ENCODE measurements around the gene PPP1R3C.

The PPP1R3C gene

DNA sequence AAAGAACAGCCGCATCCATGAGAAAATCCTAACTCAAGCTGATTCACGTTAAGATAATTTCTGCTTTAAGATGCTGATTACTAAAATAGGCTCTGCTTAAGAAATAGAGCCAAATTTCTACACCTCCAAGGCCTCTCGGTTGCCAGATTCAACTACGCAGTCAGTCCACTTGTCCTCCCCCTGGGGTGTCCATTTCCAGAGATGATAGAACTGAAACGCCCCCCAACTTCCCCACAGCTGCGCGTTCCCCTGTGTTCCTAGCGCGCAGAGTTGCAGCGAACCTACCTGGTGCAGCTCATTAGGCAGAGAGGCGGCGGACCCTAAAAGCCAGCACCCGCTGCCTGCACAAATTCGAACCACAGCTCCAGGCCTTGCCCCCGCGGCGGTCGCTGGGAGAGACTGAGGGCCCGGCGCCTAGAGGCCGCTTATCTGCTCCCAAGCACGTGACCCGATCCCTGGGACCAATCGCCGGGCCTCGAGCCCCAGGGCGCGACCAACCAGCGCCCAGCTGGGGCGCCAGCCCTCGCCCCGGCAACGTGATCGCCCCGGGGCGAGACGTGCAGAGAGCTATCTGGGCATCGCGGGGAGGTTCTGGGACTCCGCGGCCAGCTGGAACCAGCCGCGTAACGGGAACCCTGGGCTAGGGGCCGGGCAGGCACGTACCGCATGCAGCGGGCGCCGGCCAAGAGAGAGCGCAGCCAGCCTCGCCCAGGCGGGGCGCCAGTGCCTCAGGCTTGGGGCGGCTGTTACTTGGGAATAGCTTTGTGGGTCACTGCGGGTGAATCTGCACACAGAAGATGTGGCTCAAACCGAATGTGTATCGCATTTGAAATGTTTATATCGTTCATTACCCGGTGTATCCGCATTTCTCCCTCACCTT lies at the start of gene PPP1R3C:
PPP1R3C (minus strand) TSS at position 401 of the 880 bp plus-strand sequence; CDS start at position 299, 102 bp downstream.
- peak; percentile 43 for DNase-seq

DNA sequence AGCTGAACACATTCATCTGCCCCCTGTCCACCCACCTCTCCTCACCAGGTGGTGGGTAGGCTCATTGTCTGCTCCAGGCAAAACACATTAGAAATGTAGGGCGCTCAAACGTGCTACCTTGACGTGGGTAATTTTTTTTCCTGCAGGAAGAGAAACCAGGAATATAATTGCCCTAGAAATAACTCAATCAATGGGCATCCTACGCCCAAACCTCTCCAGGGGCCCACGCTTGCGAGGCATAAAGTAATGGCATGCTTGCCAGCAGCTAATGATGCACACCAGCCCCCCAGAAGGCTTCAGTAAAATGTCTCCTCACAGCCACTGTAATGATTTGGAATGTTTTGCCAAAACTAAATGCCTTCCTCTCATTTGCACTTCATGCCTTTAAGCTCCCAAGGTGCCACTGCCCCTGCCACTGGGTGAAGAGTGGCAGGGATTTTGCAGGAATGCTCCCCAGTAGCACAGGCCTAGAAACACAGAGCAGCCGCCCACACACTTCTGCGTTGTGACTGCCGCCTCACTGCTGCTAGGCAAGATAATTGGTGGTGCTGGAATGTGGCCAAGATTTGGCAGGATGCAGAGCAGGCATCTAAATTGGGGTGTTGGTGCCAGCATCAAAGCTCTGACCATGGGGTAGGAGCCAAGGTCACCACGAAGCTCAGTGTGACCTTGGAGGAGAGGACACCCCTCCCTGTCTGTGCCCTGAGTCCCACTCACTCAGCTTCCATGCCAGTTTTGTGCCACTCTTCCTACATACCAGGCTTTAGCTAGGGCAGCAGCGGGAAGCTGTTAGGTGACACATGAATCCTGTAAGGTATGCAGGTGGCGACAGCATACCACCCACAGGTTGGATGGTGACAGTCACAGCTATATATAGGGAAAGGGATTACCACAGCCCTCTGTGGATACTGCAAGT lies 48.7 kb upstream of the PPP1R3C start:
- DNase-seq = no peak

DNA sequence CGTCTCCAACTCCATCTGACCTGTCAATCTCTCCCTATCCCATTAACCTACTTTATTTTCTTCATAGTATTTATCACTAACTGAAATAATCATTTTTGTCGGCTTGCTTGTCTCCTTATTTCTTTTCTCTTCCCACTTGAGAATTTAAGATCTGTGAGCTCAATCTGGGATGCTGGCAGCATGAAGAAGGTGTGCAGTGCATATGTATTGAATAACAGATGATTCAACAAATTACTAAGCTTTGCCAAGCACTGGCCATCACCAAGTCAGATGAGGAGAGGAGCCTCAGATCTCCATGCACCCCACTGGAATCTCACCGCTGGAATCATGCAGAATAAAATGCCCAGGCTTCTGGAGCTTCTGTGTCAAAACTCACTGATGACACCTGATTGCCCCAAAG lies 47.6 kb upstream of the PPP1R3C start:
- no peak for DNase-seq

DNA sequence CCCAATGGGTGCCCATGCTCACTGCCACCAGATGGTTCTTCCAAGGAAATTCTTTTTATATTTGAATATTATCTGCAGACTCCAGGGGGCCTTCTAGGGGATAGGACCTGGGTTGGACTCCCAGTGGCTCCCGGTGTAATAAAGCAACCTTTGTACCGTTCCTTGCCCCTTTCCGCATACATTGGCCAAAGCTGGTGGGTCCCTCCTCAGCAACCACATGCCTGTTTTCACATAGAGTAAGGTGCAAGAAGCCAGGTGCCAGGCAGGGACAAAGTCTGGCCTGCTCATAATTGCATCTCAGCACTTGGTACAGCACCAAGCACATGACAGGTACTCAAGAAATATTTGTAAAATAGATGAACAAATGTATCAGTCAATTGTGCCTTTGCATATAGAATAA lies 46.4 kb upstream of the PPP1R3C start:
- DNase-seq = no peak

DNA sequence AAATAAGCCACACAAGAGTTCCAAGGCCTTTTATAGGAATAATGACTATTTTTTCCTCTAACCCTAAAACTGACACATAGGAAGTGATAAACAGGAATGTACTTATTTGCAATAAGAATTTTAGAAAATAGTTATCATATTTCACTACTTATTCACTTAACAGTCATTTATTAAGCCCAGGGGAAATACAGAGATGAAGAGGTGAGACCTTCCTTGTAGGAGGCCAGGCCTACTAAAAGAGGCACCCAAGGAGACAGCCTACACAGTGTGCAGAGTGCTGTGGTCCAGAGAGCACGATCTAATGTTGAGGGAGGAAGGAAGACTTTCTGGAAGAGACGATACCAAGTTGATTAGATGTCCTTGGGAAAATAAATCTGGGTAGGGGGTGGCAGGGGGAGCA lies 45.0 kb upstream of the PPP1R3C start:
- no peak for DNase-seq

DNA sequence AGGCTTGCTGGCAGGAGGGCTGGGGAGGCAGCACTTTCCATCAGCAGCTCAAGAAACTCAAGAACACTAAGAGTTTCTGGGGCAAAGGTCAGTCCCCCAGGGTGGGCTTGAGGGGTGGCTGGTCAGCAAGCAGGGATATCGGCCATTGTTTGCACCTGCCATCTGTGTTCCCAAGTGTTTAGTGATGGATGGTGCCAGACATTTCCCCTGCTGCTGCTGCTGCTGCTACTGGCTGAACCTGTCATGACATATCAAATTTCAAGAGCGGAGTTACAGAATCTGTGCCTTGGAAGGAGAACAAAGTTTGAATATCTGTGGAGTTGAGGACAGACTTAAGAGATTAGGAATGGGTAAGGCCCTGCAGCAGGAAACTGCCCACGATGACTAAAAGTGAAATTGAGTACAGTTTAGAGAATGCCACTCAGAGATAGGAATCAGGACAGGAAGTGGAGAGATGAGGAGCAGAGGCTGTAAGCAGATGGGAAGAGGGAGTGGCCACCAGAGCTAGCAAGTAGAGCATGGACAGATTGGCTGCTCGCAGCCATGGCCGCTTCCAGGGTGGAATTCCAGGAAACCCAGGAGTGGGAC lies 39.2 kb upstream of the PPP1R3C start:
- peak; percentile 59 for DNase-seq

DNA sequence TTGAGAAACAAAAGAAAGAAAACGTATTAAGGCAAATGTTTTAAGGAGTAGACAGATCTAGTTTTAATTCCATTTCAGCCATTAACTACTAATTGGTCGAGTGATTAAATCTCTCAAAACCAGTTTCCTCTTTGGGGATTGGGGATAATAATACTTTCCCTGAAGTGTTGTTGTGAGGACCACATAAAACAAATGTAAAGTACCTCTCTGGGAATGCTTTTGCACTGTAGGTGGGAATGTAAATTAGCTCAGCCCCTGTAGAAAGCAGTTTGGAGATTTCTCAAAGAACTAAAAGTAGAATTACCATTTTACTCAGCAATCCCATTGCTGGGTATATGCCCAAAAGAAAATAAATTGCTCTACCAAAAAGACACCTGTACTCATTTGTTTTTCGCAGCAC lies 36.0 kb upstream of the PPP1R3C start:
- DNase-seq = no peak

DNA sequence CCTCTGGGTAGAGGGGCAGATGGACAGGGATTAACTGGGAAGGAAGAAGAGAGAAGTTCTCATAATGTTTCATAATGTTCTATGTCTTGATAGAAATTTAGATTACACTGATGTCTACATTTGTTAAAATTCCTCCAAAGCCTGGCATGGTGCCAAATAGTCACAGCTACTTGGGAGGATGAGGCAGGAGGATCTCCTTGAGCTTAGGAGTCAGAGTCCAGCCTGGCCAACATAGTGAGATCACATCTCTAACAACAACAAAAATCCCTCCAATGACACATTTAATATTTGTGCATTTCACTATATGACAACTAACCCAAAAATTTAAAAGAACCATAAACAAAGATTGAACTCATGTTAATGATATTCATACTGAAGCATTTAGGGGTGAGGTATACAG lies 33.0 kb upstream of the PPP1R3C start:
- DNase-seq = no peak

DNA sequence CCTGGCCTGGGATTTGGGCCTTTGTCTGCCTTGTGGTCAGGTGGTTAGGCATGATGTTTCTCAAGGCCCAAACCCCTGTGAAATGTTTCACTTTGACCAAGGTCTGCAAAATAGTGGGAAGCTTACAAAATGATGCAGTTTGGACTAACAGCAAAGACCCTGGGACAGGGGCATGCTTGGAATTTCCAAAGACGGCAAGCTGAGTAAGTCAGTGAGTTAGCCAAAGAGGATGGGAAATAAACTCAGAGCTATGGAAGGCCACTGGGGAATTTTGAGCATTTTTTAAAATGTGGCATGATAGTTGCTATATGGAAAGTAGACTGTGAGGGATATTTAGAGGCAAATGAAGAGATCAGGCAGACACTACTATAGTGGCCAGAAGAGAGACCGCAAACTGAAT lies 31.6 kb upstream of the PPP1R3C start:
- DNase-seq = no peak

DNA sequence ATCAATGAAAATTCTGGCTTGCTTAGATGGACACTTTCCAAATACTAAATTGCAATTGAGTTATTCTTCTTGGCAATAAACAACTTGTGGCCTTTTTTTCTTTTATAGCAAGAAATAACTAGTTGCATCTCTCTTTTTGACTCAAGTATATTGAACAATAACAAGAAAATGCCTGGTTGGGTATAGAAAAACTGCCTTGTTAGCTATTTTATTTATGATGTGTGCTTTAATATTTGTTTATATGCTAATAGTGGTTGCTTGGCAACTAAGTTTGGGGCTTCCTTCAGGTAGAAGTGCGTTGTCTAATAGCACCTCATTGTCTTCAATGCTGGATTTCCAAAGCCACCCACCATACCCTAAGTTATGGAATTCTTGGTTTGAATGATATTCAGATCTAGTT lies 30.1 kb upstream of the PPP1R3C start:
- DNase-seq = no peak

DNA sequence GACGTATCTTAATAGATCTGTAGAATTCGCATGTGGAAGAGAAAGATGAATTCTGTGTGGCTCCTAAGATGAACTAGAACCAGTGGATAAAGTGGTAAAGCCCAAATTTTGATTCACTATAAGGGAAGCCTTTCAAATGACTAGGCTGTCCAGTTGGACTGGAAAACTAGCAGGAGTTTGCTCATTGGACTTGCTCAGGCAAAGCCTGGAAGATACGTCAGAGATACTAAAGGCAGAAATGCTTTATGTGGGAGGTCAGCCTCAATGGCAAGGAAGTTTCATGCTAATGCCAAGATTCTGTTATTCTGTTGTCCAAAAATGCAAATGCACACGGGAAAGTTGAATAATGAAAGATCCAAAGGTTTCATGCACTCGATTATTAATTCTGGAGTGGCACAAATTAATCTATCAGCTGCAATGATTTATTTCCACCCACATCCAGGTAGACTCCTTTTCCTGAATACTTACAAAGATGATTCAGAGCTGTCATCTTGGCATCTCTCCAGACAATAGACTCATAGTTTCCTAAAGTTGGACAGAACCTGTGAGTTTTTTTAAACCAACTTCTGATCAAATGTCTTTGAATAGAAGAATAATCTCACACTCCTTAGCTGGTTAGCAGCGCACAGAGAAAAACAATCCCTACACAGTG lies 20.5 kb upstream of the PPP1R3C start:
- DNase-seq = no peak

DNA sequence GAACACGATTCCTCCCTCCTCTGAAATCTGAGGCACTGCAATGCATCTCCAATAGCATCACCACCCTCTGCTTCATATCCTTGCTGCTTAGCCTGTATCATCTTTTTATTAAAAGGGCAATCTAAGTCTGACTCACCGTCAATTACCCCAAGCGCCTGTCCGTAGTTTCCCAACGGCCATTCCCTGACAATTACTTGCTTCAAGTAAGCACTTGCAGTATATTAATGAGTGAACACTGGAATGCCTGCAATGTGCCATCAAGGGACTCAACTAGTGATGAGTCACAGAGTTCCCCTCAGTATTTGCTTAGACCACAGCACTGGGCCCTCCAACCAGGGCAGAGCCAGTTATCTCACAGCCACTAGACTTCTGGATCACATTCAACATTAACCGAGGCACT lies 19.5 kb upstream of the PPP1R3C start:
- no peak for DNase-seq

DNA sequence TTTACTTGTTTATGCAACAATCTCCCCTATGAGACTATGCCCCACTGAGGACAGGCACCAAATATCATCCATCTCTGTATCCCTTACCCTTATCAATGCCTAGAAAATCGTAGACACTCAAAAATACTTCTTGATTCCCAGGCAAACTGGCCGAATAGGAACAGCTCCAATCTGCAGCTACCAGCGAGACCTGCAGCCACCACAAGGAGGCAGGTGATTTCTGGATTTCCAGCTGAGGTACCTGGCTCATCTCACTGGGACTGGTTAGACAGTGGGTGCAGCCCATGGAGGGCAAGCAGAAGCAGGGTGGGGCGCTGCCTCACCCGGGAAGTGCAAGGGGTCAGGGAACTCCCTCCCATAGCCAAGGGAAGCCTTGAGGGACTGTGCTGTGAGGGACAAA lies 10.8 kb upstream of the PPP1R3C start:
- DNase-seq = no peak

DNA sequence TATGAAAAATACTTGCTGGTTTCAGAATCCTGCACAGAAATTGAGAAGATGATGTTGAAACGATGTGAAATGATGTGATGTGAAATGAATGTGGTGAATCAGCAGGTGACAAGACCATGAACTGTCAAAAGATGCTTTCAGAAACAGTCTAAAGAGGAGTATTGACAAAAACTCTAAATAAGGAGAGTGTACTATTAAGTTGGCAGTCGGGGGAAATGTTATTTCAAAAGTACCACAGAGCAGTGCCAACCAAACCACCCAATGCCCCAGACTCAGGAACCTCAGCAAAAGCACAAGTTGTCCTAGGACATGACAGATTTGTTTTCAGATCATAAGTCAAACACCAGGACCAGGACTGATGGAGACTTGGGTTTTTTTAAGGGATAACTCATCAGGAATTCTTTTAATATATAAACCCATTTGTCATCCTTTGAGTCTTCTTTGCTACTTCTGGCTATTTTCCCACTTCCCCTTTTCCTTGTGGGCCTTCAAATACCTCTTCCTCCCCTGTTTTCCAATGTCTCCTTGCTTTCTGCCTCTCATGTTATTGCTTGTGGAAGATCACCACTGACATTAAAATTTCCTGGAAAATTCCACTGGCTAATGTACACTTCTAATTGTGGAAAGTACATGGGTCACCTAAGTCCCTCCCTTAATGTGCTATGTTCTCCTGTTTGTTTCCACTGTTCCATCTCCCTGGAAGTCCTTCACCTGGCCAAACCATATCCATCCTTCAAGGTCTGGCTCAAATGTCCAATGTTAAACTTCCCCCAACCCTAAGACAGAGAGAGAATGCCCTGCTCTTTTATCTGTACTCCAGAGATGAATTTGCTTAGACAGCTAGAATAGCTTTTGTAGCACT lies 10.2 kb upstream of the PPP1R3C start:
- DNase-seq = no peak

DNA sequence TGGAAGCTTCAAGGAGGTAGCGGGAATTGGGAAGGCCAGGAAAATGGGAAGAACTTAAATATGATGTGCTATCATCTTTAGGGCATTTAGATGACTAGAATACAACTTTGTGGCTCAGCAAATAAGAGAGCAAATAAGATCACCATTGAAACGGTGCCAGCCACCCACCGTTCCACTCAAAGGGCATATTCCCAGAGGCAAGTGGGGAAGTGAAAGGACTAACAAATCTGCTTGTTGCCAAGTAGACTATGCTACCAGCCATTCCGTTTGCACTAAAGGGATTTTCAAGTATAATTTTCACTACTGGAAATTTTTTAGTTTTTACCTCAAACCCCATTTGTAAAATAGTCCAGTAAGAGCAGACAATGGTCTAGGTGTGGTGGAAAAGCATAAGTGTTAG lies 4.0 kb upstream of the PPP1R3C start:
- no peak for DNase-seq

DNA sequence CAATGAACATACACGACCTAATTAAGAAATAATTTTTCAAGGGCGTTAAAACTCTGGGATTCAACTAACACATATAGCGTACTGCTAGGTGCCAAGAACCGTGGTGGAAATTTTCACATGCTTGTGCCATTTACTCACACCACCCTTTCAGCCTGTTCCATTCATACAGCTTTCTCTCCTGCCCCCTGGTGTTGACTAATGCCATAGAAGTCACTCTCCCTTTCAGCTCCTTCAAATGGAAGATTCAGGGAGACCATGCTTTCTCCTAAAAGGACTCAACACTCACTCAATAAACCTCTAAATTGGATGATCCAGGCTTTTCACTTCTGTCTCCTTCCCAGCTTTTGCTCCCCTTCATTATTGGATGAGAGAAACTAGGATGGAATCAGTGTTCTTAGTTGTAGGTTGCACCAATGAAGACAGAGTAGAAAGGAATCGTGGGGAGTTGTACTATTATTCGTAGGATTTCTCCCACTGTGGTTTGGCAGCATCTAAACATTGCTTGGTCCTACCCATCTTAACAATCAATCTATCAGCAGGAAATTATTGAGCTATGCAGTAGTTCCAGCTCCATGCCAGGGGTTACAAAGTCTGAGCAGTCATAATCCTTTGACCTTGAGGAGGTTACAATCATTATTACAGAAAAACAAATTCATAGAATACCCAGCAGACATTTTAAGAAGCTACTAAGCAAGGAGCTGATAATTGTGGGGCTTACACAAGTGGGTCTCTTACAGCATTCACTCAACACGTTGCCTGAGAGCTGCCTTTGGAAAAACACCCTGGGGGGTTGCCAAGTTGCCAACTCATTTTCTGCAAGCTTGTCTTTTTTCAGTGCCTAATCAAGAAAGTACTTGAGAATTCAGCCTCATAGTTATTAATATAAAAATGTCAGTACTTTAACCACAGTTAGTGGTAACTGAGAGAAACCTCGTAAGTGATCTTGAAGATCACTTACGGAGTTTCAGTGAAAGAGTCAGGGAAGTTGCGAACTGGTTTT lies 2.8 kb upstream of the PPP1R3C start:
- peak; percentile 36 for DNase-seq

DNA sequence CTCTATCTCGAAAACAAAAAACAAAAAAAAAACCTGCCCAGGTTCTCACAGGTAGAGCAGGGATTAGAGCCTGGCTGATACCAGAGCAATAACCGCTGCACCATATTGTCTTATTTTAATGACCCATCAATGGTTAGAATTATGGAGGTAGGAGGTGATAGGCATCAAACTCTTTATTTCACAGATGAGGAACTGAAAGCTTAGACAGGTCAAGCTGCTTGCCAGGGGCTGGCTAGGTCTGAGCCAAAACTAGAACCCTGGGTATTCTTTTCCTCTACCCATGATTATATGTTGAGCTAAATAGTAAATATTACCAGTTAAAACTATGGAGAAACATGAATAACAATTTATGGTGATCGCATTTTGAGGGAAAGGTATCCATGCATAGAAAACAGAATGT lies 2.0 kb upstream of the PPP1R3C start:
- no peak for DNase-seq

DNA sequence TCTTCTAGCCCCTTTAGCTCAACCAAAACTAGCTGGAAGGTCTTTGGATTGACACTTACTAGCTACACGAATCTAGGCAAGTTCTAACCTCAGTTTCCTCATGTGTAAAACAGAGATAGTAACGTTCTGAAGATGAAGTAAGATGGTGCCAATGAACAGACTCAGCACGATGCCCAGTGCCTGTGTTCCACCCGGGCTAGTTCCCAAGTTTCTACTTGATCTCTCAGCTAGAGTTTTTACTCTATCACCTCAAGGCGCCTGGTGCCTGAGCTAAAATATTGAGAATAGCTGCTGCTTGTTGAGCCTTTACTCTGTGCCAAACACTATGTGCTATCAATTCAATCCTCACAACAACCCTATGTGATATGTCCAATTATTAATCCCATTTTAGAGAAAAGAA lies 1.4 kb upstream of the PPP1R3C start:
- no peak for DNase-seq

DNA sequence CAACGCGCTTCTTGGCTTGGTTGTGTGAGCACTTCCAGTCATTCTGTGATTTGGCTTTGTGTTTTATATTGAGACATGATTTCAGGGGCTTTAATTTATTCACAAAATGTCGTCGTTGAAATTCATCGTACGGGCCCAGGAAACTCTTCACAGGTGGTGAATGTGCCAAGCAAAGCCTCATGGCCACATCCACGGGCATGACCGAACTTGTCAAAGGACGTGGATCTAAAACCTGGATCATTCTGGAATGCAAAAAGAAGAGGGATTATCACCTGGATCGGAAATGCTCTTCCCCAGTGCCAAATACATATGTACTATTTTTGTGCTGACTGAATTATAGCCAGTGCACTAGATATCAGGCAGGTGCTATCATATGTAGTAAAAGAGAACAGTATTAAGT lies 2.2 kb downstream of the PPP1R3C start:
- DNase-seq = no peak

DNA sequence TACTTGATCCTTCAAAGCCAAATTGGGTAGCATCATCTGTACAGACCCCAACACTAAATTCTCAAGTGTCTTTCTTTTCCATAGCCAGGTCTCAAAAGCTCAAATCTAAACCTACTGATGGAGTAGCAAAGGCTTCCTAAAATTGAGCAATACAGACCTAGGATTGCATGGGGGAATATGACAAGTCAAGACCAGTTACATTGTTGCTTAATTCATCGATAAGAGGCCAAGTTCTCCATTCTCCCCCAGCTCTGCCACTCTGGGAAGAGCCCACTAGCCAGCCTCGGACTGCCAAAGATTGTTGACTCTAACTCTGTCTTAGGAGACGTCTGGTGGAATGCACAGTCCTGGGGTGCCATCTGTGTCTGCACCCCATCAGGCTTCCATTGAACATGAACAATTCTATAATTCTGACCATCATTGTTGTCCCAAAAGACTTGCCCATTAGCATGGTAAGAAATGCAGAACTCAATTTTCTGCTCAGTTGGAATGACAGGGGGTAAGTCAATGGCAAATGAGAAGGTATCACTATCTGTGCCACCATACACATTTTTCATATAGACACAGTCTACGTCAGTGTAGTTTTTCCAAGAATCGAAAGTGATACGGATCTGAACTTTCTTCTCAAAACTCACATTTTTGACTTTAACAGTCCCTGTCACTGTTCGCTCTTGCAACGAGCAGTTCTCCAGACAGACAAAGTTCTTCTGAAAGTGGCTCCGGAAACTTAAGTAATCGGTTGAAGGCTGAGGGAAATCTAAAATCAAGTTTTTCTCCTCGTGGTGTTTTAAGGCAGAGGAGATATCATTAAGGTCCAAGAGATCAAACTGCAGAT lies 2.9 kb downstream of the PPP1R3C start:
- DNase-seq = no peak

All from GDM1 (cell line).